B cell (primary cell): ENCODE data around the gene PRKCH. TPM values are rescaled to one million over a fixed set of nuclear protein-coding genes. Genes with fewer than 3 reads are reported as not detected.

Source experiments
- ATAC-seq: fragments of 200-7000 bp; cut with Tn5 transposase; one replicate; pipeline ENCODE4 v1.10.0; 2021; ENCODE audit warnings: low read depth, mild to moderate bottlenecking, moderate number of reproducible peaks, moderate library complexity
- CTCF ChIA-PET: fragments of 350-600 bp; sonication (Branson Sonifier 250); formaldehyde crosslinking; loops from one replicate; lab custom pipeline; 2021; ENCODE audit warnings: antibody characterized with exemption, inconsistent platforms; lab: Charles Lee
- POLR2A ChIA-PET: fragments of 350-600 bp; sonication (Branson Sonifier 250); formaldehyde crosslinking; loops from one replicate; lab custom pipeline; 2021; ENCODE audit warnings: antibody characterized with exemption; lab: Charles Lee
- DNase-seq: peaks from one replicate; pipeline ENCODE4 v3.0.0; 2013
- H2AFZ ChIP-seq: 2 replicates; pipeline ENCODE4 v1.6.1; 2012; ENCODE audit warnings: mild to moderate bottlenecking, low read depth, low read length; ENCODE audit not compliant: insufficient read depth, poor library complexity, severe bottlenecking
- H3K27ac ChIP-seq, 2 donors: 1 replicate in 1 of 2; 2 replicates in 1 of 2; pipeline ENCODE4 v1.5.1; 2012 to 2013; ENCODE audit warnings: low read length in 2 of 2, mild to moderate bottlenecking in 2 of 2, moderate library complexity in 1 of 2
- H3K27me3 ChIP-seq, 4 experiments: fragments of 200-600 bp in 1 of 4; sonication (generic) in 1 of 4; replicated peaks in 1 of 4; 1 replicate in 2 of 4; 2 replicates in 2 of 4; pipeline versions ENCODE4 v1.6.1 to v1.7.0; 2013 to 2016; ENCODE audit warnings: low read length in 3 of 4, mild to moderate bottlenecking in 2 of 4, mixed read lengths in 1 of 4, moderate library complexity in 1 of 4; ENCODE audit not compliant: insufficient read depth in 4 of 4, control insufficient read depth in 3 of 4; ENCODE audit errors: control extremely low read depth in 1 of 4
- H3K36me3 ChIP-seq, 2 experiments: replicated peaks in 1 of 2; 1 replicate in 1 of 2; 2 replicates in 1 of 2; pipeline versions ENCODE4 v1.6.1 to v1.7.1; 2013; ENCODE audit warnings: low read length in 1 of 2; ENCODE audit not compliant: insufficient read depth in 2 of 2, control insufficient read depth in 1 of 2; ENCODE audit errors: control extremely low read depth in 1 of 2, extremely low read depth in 1 of 2
- H3K4me1 ChIP-seq, 2 donors: fragments of 200-600 bp in 1 of 2; sonication (generic) in 1 of 2; 1 replicate in 1 of 2; 2 replicates in 1 of 2; pipeline versions ENCODE4 v1.5.1 to v1.6.1; 2013 to 2017; ENCODE audit warnings: low read length in 2 of 2; ENCODE audit not compliant: control insufficient read depth in 2 of 2, insufficient read depth in 2 of 2
- H3K4me2 ChIP-seq: replicated peaks from 2 replicates; pipeline ENCODE3; 2012; ENCODE audit warnings: mild to moderate bottlenecking, low read depth, low read length; ENCODE audit not compliant: poor library complexity, severe bottlenecking
- H3K4me3 ChIP-seq, 5 experiments: fragments of 200-600 bp in 1 of 5; sonication (generic) in 1 of 5; 1 replicate in 3 of 5; 2 replicates in 2 of 5; pipeline versions ENCODE4 v1.5.1 to v1.7.0; 2011 to 2016; ENCODE audit warnings: low read length in 4 of 5, mild to moderate bottlenecking in 4 of 5, low read depth in 2 of 5, control low read depth in 1 of 5, moderate library complexity in 1 of 5; ENCODE audit not compliant: insufficient read depth in 1 of 5; ENCODE audit errors: control extremely low read depth in 1 of 5, extremely low read depth in 1 of 5
- H3K79me2 ChIP-seq: fragments of 200-600 bp; sonication (generic); one replicate; pipeline ENCODE4 v1.6.0; 2016; ENCODE audit warnings: low read length; ENCODE audit not compliant: control insufficient read depth, insufficient read depth
- H3K9ac ChIP-seq: fragments of 200-600 bp; sonication (generic); 2 replicates; pipeline ENCODE4 v1.6.1; 2017; ENCODE audit warnings: mild to moderate bottlenecking, low read length, moderate library complexity
- H3K9me3 ChIP-seq, 3 donors: one replicate each; pipeline versions ENCODE4 v1.6.1 to v1.7.1; 2013; ENCODE audit warnings: low read length in 2 of 3; ENCODE audit not compliant: control insufficient read depth in 2 of 3, insufficient read depth in 1 of 3; ENCODE audit errors: control extremely low read depth in 1 of 3
- H4K20me1 ChIP-seq: 2 replicates; pipeline ENCODE4 v1.6.0; 2012; ENCODE audit warnings: mild to moderate bottlenecking, low read length; ENCODE audit not compliant: insufficient read depth, control insufficient read depth, poor library complexity, severe bottlenecking
- H3K27ac Mint-ChIP-seq: one replicate; pipeline ENCODE4 v1.8.0; 2021; ENCODE audit warnings: mixed read lengths
- H3K27me3 Mint-ChIP-seq: one replicate; pipeline ENCODE4 v1.8.0; 2021; ENCODE audit warnings: mixed read lengths
- H3K4me1 Mint-ChIP-seq: one replicate; pipeline ENCODE4 v1.8.0; 2021; ENCODE audit warnings: mixed read lengths
- H3K4me3 Mint-ChIP-seq: one replicate; pipeline ENCODE4 v1.8.0; 2021; ENCODE audit warnings: mixed read lengths
- H3K9me3 Mint-ChIP-seq: one replicate; pipeline ENCODE4 v1.8.0; 2022; ENCODE audit warnings: mixed read lengths; ENCODE audit not compliant: insufficient read depth
- CTCF ChIP-seq: fragments of 200-600 bp; IDR thresholded peaks from one replicate; pipeline ENCODE4 v1.8.0; 2022; ENCODE audit warnings: antibody characterized with exemption, mild to moderate bottlenecking
- EZH2 ChIP-seq: IDR thresholded peaks from 2 replicates; pipeline ENCODE4 v1.6.1; 2012; ENCODE audit warnings: borderline replicate concordance, low read depth, mild to moderate bottlenecking, moderate library complexity, low read length; ENCODE audit not compliant: insufficient read depth, poor library complexity, severe bottlenecking
- WGBS: methylation state at CpG from one replicate; pipeline ENCODE4 v1.1.5; 2013; ENCODE audit warnings: missing lambda C conversion rate; ENCODE audit not compliant: insufficient coverage; 5-methylcytosine and 5-hydroxymethylcytosine counted together
- intact Hi-C: fragments of 100-400 bp; cut with micrococcal nuclease; formaldehyde crosslinking; loops from one replicate; pipeline ENCODE4 v1.10.0; 2022
- polyA plus RNA-seq: library from polyadenylated mRNA; depleted of rRNA; stranded (reverse); fragments of >200 nt; gene quantifications from 2 replicates; pipeline ENCODE4 v1.2.3, GENCODE V29; 2012
- total RNA-seq, 2 donors: library from RNA; stranded (reverse); fragments of 120-200 nt in 1 of 2; gene quantifications; 1 replicate in 1 of 2; 2 replicates in 1 of 2; pipeline versions ENCODE4 v1.2.3 to v1.2.4, GENCODE V29; 2013 to 2022

The PRKCH gene
- total and polyA plus RNA-seq, 2 donors (not counting 1 experiment from before 2014, with no cell fraction given): 2.0 to 5.0 TPM

DNA sequence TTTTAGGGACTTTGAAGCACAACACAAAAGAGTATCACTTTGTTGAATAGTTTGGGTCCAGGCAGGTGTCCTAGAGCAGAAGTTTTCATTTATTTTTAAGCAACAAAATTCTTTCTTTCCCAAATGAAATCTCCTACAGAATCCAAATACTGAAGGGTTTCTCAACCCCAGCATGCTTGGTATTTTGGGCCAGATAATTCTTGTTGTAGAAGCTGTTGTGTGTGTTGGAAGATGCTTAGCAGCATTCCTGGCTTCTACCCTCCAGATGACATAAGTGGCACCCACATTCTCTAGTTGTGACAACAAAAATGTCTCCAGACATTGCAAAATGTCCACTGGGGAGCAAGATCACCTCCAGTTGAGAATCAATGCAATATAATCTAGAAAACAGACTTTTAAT, 97.8 kb downstream of the PRKCH start:
- no peak overlapping the region for H3K27ac Mint-ChIP-seq
- H3K79me2 ChIP-seq: no peaks in the 10 kb centered on the region
- H3K4me1 Mint-ChIP-seq: peaks cover 4% of the 10 kb centered on the region
- no peak overlapping the region for H3K9ac ChIP-seq
- H3K4me3 Mint-ChIP-seq: no peak overlapping the region
- peaks cover 0 to 3% (median 0%) of the 10 kb centered on the region in 4 experiments for H3K27me3 ChIP-seq
- CTCF ChIA-PET: no interaction called here
- DNase-seq (no peak), ATAC-seq (no peak)
- H3K27me3 Mint-ChIP-seq: no peaks in the 10 kb centered on the region
- TF ChIP-seq CTCF: no peak
- no peak for TF ChIP-seq EZH2
- H3K9me3 ChIP-seq: no peaks in the 10 kb centered on the region
- peaks cover 0 to 6% of the 10 kb centered on the region in 2 donors for H3K4me1 ChIP-seq
- no peaks in the 10 kb centered on the region for H3K9me3 Mint-ChIP-seq
- H3K27ac ChIP-seq: no peak overlapping the region
- no peak overlapping the region for H3K4me2 ChIP-seq
- POLR2A ChIA-PET: no interaction called here
- no peaks in the 10 kb centered on the region for H3K36me3 ChIP-seq
- H4K20me1 ChIP-seq: no peaks in the 10 kb centered on the region
- no peak overlapping the region for H3K4me3 ChIP-seq
- intact Hi-C loops: no loop called here
- H2AFZ ChIP-seq: no peak overlapping the region

GRCh38 chr14:61420326-61420725, 98.9 kb downstream of the PRKCH start:
- no peaks in the 10 kb centered on the region for H3K27me3 Mint-ChIP-seq
- H3K27ac Mint-ChIP-seq: no peak overlapping the region
- ChIA-PET POLR2A (no interaction called here), CTCF (interaction anchor here (1.4 kb wide), 1 partner anchor 417 kb away, joined by 4 read pairs; no protein-coding TSS in a partner anchor)
- TF ChIP-seq EZH2: no peak
- no peak for TF ChIP-seq CTCF
- no peaks in the 10 kb centered on the region for H3K9me3 Mint-ChIP-seq
- H3K9me3 ChIP-seq: peaks cover 0 to 7% (median 0%) of the 10 kb centered on the region in 3 donors
- H3K9ac ChIP-seq: no peak overlapping the region
- H3K4me2 ChIP-seq: no peak overlapping the region
- intact Hi-C loops: no loop called here
- peaks cover 0 to 3% (median 0%) of the 10 kb centered on the region in 4 experiments for H3K27me3 ChIP-seq
- no peaks in the 10 kb centered on the region for H4K20me1 ChIP-seq
- WGBS: 92% methylated on average over 3 of the region's 4 CpGs
- peaks cover 4% of the 10 kb centered on the region for H3K4me1 Mint-ChIP-seq
- ATAC-seq (no peak), DNase-seq (no peak)
- no peak overlapping the region for H3K27ac ChIP-seq
- no peak overlapping the region for H3K4me3 ChIP-seq
- no peaks in the 10 kb centered on the region for H3K36me3 ChIP-seq
- peaks cover 0 to 6% of the 10 kb centered on the region in 2 donors for H3K4me1 ChIP-seq
- no peak overlapping the region for H3K4me3 Mint-ChIP-seq
- H2AFZ ChIP-seq: no peak overlapping the region
- no peaks in the 10 kb centered on the region for H3K79me2 ChIP-seq
